Smooth muscle cell (in vitro differentiated cells): ENCODE measurements around the gene EP400. TPM values are rescaled to one million over a fixed set of nuclear protein-coding genes. Genes with fewer than 3 reads are reported as not detected.

Experiments used
- DNase-seq: peaks from one replicate; lab custom pipeline; 2025; ENCODE audit not compliant: unreplicated experiment; lab: John Stamatoyannopoulos, UW
- H2AFZ ChIP-seq: fragments of 200-600 bp; sonication (generic); 2 replicates; pipeline ENCODE4 v1.6.0; 2016; ENCODE audit warnings: antibody characterized with exemption, low read depth, mild to moderate bottlenecking
- H3F3A ChIP-seq: fragments of 200-600 bp; sonication (generic); 2 replicates; pipeline ENCODE4 v1.6.0; 2017; ENCODE audit warnings: antibody characterized with exemption, low read depth
- H3K27ac ChIP-seq: fragments of 200-600 bp; sonication (generic); 2 replicates; pipeline ENCODE4 v1.5.1; 2016; ENCODE audit warnings: low read depth, mild to moderate bottlenecking
- H3K27me3 ChIP-seq: fragments of 200-600 bp; sonication (generic); 2 replicates; pipeline ENCODE4 v1.6.1; 2016; ENCODE audit warnings: low read depth, mild to moderate bottlenecking
- H3K36me3 ChIP-seq: fragments of 200-600 bp; sonication (generic); 2 replicates; pipeline ENCODE4 v1.5.1; 2016; ENCODE audit warnings: low read depth
- H3K4me1 ChIP-seq: fragments of 200-600 bp; sonication (generic); 2 replicates; pipeline ENCODE4 v1.5.1; 2016; ENCODE audit warnings: low read depth
- H3K4me2 ChIP-seq: fragments of 200-600 bp; sonication (generic); 2 replicates; pipeline ENCODE4 v1.6.0; 2016; ENCODE audit warnings: mild to moderate bottlenecking
- H3K4me3 ChIP-seq: fragments of 200-600 bp; sonication (generic); 2 replicates; pipeline ENCODE4 v1.5.1; 2016; ENCODE audit warnings: mild to moderate bottlenecking
- H3K79me2 ChIP-seq: fragments of 200-600 bp; sonication (generic); 2 replicates; pipeline ENCODE4 v1.6.0; 2016; ENCODE audit warnings: low read depth, mild to moderate bottlenecking
- H3K9ac ChIP-seq: fragments of 200-600 bp; sonication (generic); 2 replicates; pipeline ENCODE4 v1.6.0; 2016; ENCODE audit warnings: low read depth
- H3K9me3 ChIP-seq: fragments of 200-600 bp; sonication (generic); replicated peaks from 2 replicates; pipeline ENCODE4 v1.5.1; 2016; ENCODE audit warnings: low read depth
- H4K20me1 ChIP-seq: fragments of 200-600 bp; sonication (generic); 2 replicates; pipeline ENCODE4 v1.6.0; 2016; ENCODE audit warnings: low read depth
- CTCF ChIP-seq: fragments of 200-600 bp; sonication (generic); IDR thresholded peaks from 2 replicates; pipeline ENCODE4 v1.5.1; 2017; ENCODE audit warnings: borderline replicate concordance, mild to moderate bottlenecking, antibody characterized with exemption; ENCODE audit not compliant: insufficient read depth, poor library complexity, severe bottlenecking
- WGBS: methylation state at CpG from one replicate; pipeline ENCODE4 v1.1.7; 2016; ENCODE audit warnings: low lambda C conversion rate; 5-methylcytosine and 5-hydroxymethylcytosine counted together
- polyA plus RNA-seq: library from polyadenylated mRNA; unstranded; fragments of >200 nt; fragmentation: Nextera tagmentation; extraction: Ambion mirVana; gene quantifications from 2 replicates; pipeline ENCODE4 v1.2.1, GENCODE V29; 2016
- total RNA-seq: library from RNA; depleted of rRNA; stranded (reverse); fragments of >200 nt; gene quantifications from 2 replicates; pipeline ENCODE4 v1.2.3, GENCODE V29; 2014

Gene EP400
- total and polyA plus RNA-seq, 2 experiments from 2014 or later, result 6.6 to 13.6 TPM

GRCh38 chr12:132043216-132043615 is 93.5 kb downstream of the EP400 start:
- Histone ChIP-seq H2AFZ (no peak overlapping the region), H3K27ac (no peak overlapping the region), H4K20me1 (peaks cover 55% of the 10 kb centered on the region), H3K79me2 (no peaks in the 10 kb centered on the region), H3K4me2 (no peak overlapping the region), H3K9me3 (no peaks in the 10 kb centered on the region), H3K9ac (no peak overlapping the region), H3K4me3 (no peak overlapping the region), H3K4me1 (no peaks in the 10 kb centered on the region), H3K27me3 (no peaks in the 10 kb centered on the region), H3F3A (peaks cover 11% of the 10 kb centered on the region), H3K36me3 (peaks cover 4% of the 10 kb centered on the region)
- no peak for TF ChIP-seq CTCF
- no peak for DNase-seq
- WGBS, result 81% methylated on average over 3 of the region's 3 CpGs

GRCh38 chr12:132043770-132044467 is 94.2 kb downstream of the EP400 start:
- Histone ChIP-seq H4K20me1 (peaks cover 58% of the 10 kb centered on the region), H3K36me3 (peaks cover 4% of the 10 kb centered on the region), H3K27me3 (no peaks in the 10 kb centered on the region), H3K4me2 (no peak overlapping the region), H3F3A (peaks cover 11% of the 10 kb centered on the region), H3K9me3 (no peaks in the 10 kb centered on the region), H3K79me2 (no peaks in the 10 kb centered on the region), H3K4me3 (no peak overlapping the region), H2AFZ (no peak overlapping the region), H3K27ac (no peak overlapping the region), H3K4me1 (no peaks in the 10 kb centered on the region), H3K9ac (no peak overlapping the region)
- WGBS, result 93% methylated on average over 17 of the region's 17 CpGs
- no peak for DNase-seq
- no peak for TF ChIP-seq CTCF

GRCh38 chr12:132044661-132045412 is 95.1 kb downstream of the EP400 start:
- Histone ChIP-seq H3K4me2 (no peak overlapping the region), H3K4me1 (no peaks in the 10 kb centered on the region), H3K9me3 (no peaks in the 10 kb centered on the region), H3K27ac (no peak overlapping the region), H3K79me2 (no peaks in the 10 kb centered on the region), H4K20me1 (peaks cover 63% of the 10 kb centered on the region), H3K36me3 (peaks cover 4% of the 10 kb centered on the region), H3K9ac (no peak overlapping the region), H3K4me3 (no peak overlapping the region), H2AFZ (no peak overlapping the region), H3F3A (peaks cover 11% of the 10 kb centered on the region), H3K27me3 (no peaks in the 10 kb centered on the region)
- no peak for DNase-seq
- WGBS, result 91% methylated on average over 29 of the region's 29 CpGs
- no peak for TF ChIP-seq CTCF
